ENCODE measurements around the gene ZEB1. TPM values are rescaled to one million over a fixed set of nuclear protein-coding genes. Genes with fewer than 3 reads are reported as not detected.

The ZEB1 gene
- total RNA-seq, 1 experiment from 2014 or later: 0.39 TPM

DNA sequence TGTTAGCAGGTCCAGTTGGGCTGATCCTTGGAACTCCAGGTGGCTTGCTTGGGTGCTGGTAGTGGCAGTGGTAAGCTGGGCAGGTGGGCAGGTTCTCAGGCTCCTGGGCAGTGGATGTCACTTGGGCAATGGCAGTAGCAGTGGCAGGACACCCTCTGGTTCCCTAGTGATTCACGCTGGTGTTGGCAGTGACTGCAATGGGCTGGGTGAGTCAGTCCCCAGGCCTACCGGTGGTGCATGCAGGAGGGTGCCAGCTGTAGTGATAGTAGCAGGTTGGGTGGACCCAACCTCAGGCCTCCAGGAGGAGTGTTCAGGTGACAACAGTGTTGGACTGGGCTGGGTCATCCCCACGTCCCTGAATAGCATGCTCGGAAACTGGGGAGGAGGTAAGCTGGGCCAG, 189.2 kb downstream of the ZEB1 start:
- H2BK120ac ChIP-seq (ENCODE audit: low read depth, low read length, poor library complexity, severe bottlenecking): no peak overlapping the region
- no peak for DNase-seq
- no peak overlapping the region for H2BK5ac ChIP-seq (ENCODE audit: insufficient read length, low read length)
- no peak overlapping the region for H2BK20ac ChIP-seq (ENCODE audit: low read depth, low read length, poor library complexity, severe bottlenecking)
- H3K23me2 ChIP-seq (ENCODE audit: insufficient read length, low read depth, low read length, poor library complexity, severe bottlenecking): no peaks in the 10 kb centered on the region
- H3K4ac ChIP-seq (ENCODE audit: low read depth, low read length): no peak overlapping the region
- no peak overlapping the region for H2BK12ac ChIP-seq (ENCODE audit: insufficient read length, low read depth, low read length)
- no peaks in the 10 kb centered on the region for H3K4me1 ChIP-seq (ENCODE audit: insufficient read depth, low read length)
- no peak overlapping the region; a peak in 1 of 7 replicates for H3K27ac Mint-ChIP-seq
- H3K14ac ChIP-seq (ENCODE audit: insufficient read depth, low read length): no peak overlapping the region
- H3K79me2 ChIP-seq (ENCODE audit: insufficient read depth, low read length): no peaks in the 10 kb centered on the region
- H3K18ac ChIP-seq (ENCODE audit: insufficient read length, low read depth, low read length): no peak overlapping the region
- H4K5ac ChIP-seq (ENCODE audit: insufficient read length, low read depth, low read length): no peak overlapping the region
- no peaks in the 10 kb centered on the region for H3K4me1 Mint-ChIP-seq
- no peak overlapping the region for H3K4me3 Mint-ChIP-seq
- no peak overlapping the region for H3K27ac ChIP-seq (ENCODE audit: insufficient read length, low read depth, low read length)
- no peak overlapping the region for H2AK5ac ChIP-seq (ENCODE audit: insufficient read length, low read length)
- H2AFZ ChIP-seq (ENCODE audit: low read length): no peak overlapping the region
- no peaks in the 10 kb centered on the region for H3K79me1 ChIP-seq (ENCODE audit: insufficient read depth, low read depth, low read length, poor library complexity, severe bottlenecking)
- WGBS (ENCODE audit: extremely low coverage, insufficient read length, low lambda C conversion rate): no CpG with 5 or more reads among the region's 4 CpGs
- H3T11ph ChIP-seq (ENCODE audit: low read length): no peak overlapping the region
- no peak overlapping the region for H3K23ac ChIP-seq (ENCODE audit: insufficient read length, low read depth, low read length)
- H3K56ac ChIP-seq (ENCODE audit: insufficient read length, low read depth, low read length): no peak overlapping the region
- no peaks in the 10 kb centered on the region; the same call in 1 of the 2 replicates for H3K27me3 Mint-ChIP-seq (ENCODE audit: low read depth)
- H3K9me3 ChIP-seq (ENCODE audit: control insufficient read depth, low read depth, low read length): no peaks in the 10 kb centered on the region
- no peak overlapping the region for H4K8ac ChIP-seq (replicated peaks; ENCODE audit: insufficient read length, low read depth, low read length)
- no peaks in the 10 kb centered on the region for H4K20me1 ChIP-seq (ENCODE audit: control insufficient read depth, insufficient read depth, insufficient read length)
- H3K9ac ChIP-seq (ENCODE audit: extremely low read depth, insufficient read length, low read length): no peak overlapping the region
- H4K91ac ChIP-seq (ENCODE audit: insufficient read length, low read depth, low read length): no peak overlapping the region
- peaks cover 13 to 35% (median 16%) of the 10 kb centered on the region in 3 experiments for H3K36me3 Mint-ChIP-seq (ENCODE audit: insufficient read depth in 1 of 3, low read depth in 3 of 3)
- no peak overlapping the region for H2BK15ac ChIP-seq (ENCODE audit: low read depth, low read length)
- no peaks in the 10 kb centered on the region for H3K27me3 ChIP-seq (ENCODE audit: insufficient read depth, low read length)
- no peak overlapping the region for H3K4me2 ChIP-seq (ENCODE audit: insufficient read depth, insufficient read length, low read length)
- TF ChIP-seq, protein P1, sequence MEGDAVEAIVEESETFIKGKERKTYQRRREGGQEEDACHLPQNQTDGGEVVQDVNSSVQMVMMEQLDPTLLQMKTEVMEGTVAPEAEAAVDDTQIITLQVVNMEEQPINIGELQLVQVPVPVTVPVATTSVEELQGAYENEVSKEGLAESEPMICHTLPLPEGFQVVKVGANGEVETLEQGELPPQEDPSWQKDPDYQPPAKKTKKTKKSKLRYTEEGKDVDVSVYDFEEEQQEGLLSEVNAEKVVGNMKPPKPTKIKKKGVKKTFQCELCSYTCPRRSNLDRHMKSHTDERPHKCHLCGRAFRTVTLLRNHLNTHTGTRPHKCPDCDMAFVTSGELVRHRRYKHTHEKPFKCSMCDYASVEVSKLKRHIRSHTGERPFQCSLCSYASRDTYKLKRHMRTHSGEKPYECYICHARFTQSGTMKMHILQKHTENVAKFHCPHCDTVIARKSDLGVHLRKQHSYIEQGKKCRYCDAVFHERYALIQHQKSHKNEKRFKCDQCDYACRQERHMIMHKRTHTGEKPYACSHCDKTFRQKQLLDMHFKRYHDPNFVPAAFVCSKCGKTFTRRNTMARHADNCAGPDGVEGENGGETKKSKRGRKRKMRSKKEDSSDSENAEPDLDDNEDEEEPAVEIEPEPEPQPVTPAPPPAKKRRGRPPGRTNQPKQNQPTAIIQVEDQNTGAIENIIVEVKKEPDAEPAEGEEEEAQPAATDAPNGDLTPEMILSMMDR (conservative IDR thresholded peaks at IDR 0.05): no peak
- H3K9me3 Mint-ChIP-seq: peaks cover 32 to 37% of the 10 kb centered on the region in 2 experiments
